HL-60 (cell line): ENCODE results near the gene OSBPL2.

Experiments
- GABPA ChIP-seq: IDR thresholded peaks from 2 replicates; pipeline ENCODE4 v1.6.1; 2012; ENCODE audit warnings: low read depth
- POLR2AphosphoS5 ChIP-seq: IDR thresholded peaks from 2 replicates; pipeline ENCODE4 v1.6.1; 2012; ENCODE audit warnings: low read depth
- SPI1 ChIP-seq: IDR thresholded peaks from 2 replicates; pipeline ENCODE4 v1.6.1; 2012; ENCODE audit warnings: low read depth, mild to moderate bottlenecking, borderline replicate concordance
- TF ChIP-seq, protein P1 (sequence below): IDR thresholded peaks from one replicate; pipeline ENCODE4 v1.5.1; 2011; ENCODE audit warnings: low read length, control low read depth, inconsistent platforms; ENCODE audit not compliant: insufficient read depth
- TF ChIP-seq, protein P2 (sequence below): IDR thresholded peaks from 2 replicates; pipeline ENCODE4 v1.6.1; 2012; ENCODE audit warnings: low read depth; ENCODE audit not compliant: insufficient replicate concordance

GRCh38 chr20:62327726-62328495 lies 89.6 kb downstream of the OSBPL2 start:
- TF ChIP-seq, protein P1, sequence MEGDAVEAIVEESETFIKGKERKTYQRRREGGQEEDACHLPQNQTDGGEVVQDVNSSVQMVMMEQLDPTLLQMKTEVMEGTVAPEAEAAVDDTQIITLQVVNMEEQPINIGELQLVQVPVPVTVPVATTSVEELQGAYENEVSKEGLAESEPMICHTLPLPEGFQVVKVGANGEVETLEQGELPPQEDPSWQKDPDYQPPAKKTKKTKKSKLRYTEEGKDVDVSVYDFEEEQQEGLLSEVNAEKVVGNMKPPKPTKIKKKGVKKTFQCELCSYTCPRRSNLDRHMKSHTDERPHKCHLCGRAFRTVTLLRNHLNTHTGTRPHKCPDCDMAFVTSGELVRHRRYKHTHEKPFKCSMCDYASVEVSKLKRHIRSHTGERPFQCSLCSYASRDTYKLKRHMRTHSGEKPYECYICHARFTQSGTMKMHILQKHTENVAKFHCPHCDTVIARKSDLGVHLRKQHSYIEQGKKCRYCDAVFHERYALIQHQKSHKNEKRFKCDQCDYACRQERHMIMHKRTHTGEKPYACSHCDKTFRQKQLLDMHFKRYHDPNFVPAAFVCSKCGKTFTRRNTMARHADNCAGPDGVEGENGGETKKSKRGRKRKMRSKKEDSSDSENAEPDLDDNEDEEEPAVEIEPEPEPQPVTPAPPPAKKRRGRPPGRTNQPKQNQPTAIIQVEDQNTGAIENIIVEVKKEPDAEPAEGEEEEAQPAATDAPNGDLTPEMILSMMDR: no peak
- TF ChIP-seq GABPA (no peak), POLR2AphosphoS5 (no peak), SPI1 (no peak)
- TF ChIP-seq, protein P2, sequence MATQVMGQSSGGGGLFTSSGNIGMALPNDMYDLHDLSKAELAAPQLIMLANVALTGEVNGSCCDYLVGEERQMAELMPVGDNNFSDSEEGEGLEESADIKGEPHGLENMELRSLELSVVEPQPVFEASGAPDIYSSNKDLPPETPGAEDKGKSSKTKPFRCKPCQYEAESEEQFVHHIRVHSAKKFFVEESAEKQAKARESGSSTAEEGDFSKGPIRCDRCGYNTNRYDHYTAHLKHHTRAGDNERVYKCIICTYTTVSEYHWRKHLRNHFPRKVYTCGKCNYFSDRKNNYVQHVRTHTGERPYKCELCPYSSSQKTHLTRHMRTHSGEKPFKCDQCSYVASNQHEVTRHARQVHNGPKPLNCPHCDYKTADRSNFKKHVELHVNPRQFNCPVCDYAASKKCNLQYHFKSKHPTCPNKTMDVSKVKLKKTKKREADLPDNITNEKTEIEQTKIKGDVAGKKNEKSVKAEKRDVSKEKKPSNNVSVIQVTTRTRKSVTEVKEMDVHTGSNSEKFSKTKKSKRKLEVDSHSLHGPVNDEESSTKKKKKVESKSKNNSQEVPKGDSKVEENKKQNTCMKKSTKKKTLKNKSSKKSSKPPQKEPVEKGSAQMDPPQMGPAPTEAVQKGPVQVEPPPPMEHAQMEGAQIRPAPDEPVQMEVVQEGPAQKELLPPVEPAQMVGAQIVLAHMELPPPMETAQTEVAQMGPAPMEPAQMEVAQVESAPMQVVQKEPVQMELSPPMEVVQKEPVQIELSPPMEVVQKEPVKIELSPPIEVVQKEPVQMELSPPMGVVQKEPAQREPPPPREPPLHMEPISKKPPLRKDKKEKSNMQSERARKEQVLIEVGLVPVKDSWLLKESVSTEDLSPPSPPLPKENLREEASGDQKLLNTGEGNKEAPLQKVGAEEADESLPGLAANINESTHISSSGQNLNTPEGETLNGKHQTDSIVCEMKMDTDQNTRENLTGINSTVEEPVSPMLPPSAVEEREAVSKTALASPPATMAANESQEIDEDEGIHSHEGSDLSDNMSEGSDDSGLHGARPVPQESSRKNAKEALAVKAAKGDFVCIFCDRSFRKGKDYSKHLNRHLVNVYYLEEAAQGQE: no peak
